Left colon (tissue), 2 donors: ENCODE results near the gene LY6G6F. TPM values are rescaled to one million over a fixed set of nuclear protein-coding genes. Genes with fewer than 3 reads are reported as not detected.

Experiments used
- ATAC-seq: fragments of 200-7000 bp; cut with Tn5 transposase; one replicate; pipeline ENCODE4 v1.9.1; 2020; ENCODE audit warnings: mild to moderate bottlenecking, moderate library complexity
- DNase-seq, 2 donors: peaks; one replicate each; pipeline ENCODE4 v3.0.0-alpha.2; 2020
- intact Hi-C, 2 donors: fragments of 100-400 bp; cut with DNase I in 1 of 2; cut with micrococcal nuclease in 1 of 2; formaldehyde crosslinking; loops; one replicate each; pipeline versions ENCODE4 v1.11.2 to v1.14.0; 2022; cut with DNase I, micrococcal nuclease
- total RNA-seq, 2 donors: library from RNA; stranded (reverse); fragmentation: NEBNext Ultra II Directional; extraction: Animal tissue kit (Norgen Biotek cat#: 25700); gene quantifications; one replicate each; pipeline ENCODE4 v1.2.1, GENCODE V29; 2021
- donor health status: DM: no; HTN: no; CAD: no.
- donor health status: DM: yes; HTN: yes; CAD: no.

LY6G6F gene
- total RNA-seq, 2 donors from 2014 or later: not detected

- ATAC-seq: no peak
- intact Hi-C loops: no loop called here
Observed at GRCh38 chr6:31733734-31734133, 27.1 kb downstream of the LY6G6F start.

GRCh38 chr6:31734247-31734820 is 27.7 kb downstream of the LY6G6F start:
- ATAC-seq (no peak), DNase-seq (no peak)
- intact Hi-C loops: no loop called here

More at GRCh38 chr6:31733734-31734133, 27.1 kb downstream of the LY6G6F start:
- no peak for DNase-seq

- DNase-seq (peak; percentile 76 to 79), ATAC-seq (peak; percentile 34)
- intact Hi-C loops: loop anchor here in 1 of 2 donors (5.0 kb wide), 1 partner anchor 97 kb away; no protein-coding TSS in a partner anchor
Observed at GRCh38 chr6:31734821-31735406, 28.2 kb downstream of the LY6G6F start.

GRCh38 chr6:31736021-31736767 is 29.5 kb downstream of the LY6G6F start, which contains the start of gene CLIC1:
CLIC1 (minus strand) TSS chr6:31736530; CDS start chr6:31736300, 230 bp downstream.
- ATAC-seq (peak; percentile 44), DNase-seq (peak; percentile 89 to 93)
- intact Hi-C loops: loop anchor here in 1 of 2 donors (5.0 kb wide), 1 partner anchor 96 kb away; no protein-coding TSS in a partner anchor

GRCh38 chr6:31736768-31737314 is 30.2 kb downstream of the LY6G6F start:
- ATAC-seq (no peak), DNase-seq (peak in 1 of 2 donors; percentile 46)
- intact Hi-C loops: loop anchor here in 1 of 2 donors (5.0 kb wide), 1 partner anchor 95 kb away; no protein-coding TSS in a partner anchor

- DNase-seq: peak; percentile 58 to 71
- peak; percentile 5 for ATAC-seq
- intact Hi-C loops: loop anchor here in 1 of 2 donors (5.0 kb wide), 1 partner anchor 95 kb away; no protein-coding TSS in a partner anchor
Observed at GRCh38 chr6:31737315-31737990, 30.8 kb downstream of the LY6G6F start.

GRCh38 chr6:31737991-31738979 is 31.6 kb downstream of the LY6G6F start:
- DNase-seq (peak; percentile 82 to 85), ATAC-seq (peak; percentile 45)
- intact Hi-C loops: loop anchor here in 1 of 2 donors (5.0 kb wide), 1 partner anchor 94 kb away; no protein-coding TSS in a partner anchor

GRCh38 chr6:31739639-31740396 is 33.2 kb downstream of the LY6G6F start, which contains the start of gene MSH5:
MSH5 (plus strand) TSS chr6:31740005; CDS start chr6:31740467, 462 bp downstream.
- DNase-seq: peak; percentile 97 to 99
- ATAC-seq: peak; percentile 67
- intact Hi-C loops: loop anchor here in 1 of 2 donors (5.0 kb wide), 1 partner anchor 92 kb away; no protein-coding TSS in a partner anchor

GRCh38 chr6:31740397-31741223 is 33.9 kb downstream of the LY6G6F start:
- DNase-seq (no peak), ATAC-seq (peak; percentile 2)
- intact Hi-C loops: no loop called here

- no peak for ATAC-seq
- intact Hi-C loops: no loop called here
- DNase-seq: no peak
Observed at GRCh38 chr6:31741815-31742214, 35.1 kb downstream of the LY6G6F start.

GRCh38 chr6:31742894-31743293 is 36.2 kb downstream of the LY6G6F start:
- no peak for ATAC-seq
- DNase-seq: no peak

GRCh38 chr6:31744422-31744821 is 37.8 kb downstream of the LY6G6F start:
- ATAC-seq (no peak), DNase-seq (no peak)
- intact Hi-C loops: no loop called here

More at GRCh38 chr6:31742894-31743293, 36.2 kb downstream of the LY6G6F start:
- intact Hi-C loops: no loop called here

- ATAC-seq: no peak
- intact Hi-C loops: no loop called here
- no peak for DNase-seq
Observed at GRCh38 chr6:31749301-31750036, 42.8 kb downstream of the LY6G6F start.

GRCh38 chr6:31750411-31751022 is 43.9 kb downstream of the LY6G6F start:
- intact Hi-C loops: no loop called here
- no peak for DNase-seq
- no peak for ATAC-seq
